Fibroblast of skin of right quadriceps (primary cell): ENCODE measurements around the gene LRRC17.

Source experiments
- DNase-seq: peaks from one replicate; pipeline ENCODE4 v3.0.0-alpha.2; 2013

Gene LRRC17

GRCh38 chr7:102912742-102913141 lies at the start of gene LRRC17:
LRRC17 (plus strand) TSS chr7:102913000; CDS start chr7:102933914, 20,914 bp downstream.
- peak; percentile 87 for DNase-seq

- DNase-seq: no peak
Measured at GRCh38 chr7:102864958-102865357, 47.8 kb upstream of the LRRC17 start.

GRCh38 chr7:102866535-102867215 lies 46.1 kb upstream of the LRRC17 start:
- DNase-seq: no peak

GRCh38 chr7:102869195-102869594 lies 43.6 kb upstream of the LRRC17 start:
- DNase-seq: no peak

GRCh38 chr7:102872460-102872859 lies 40.3 kb upstream of the LRRC17 start:
- DNase-seq: peak; percentile 96

GRCh38 chr7:102873470-102874165 lies 39.2 kb upstream of the LRRC17 start:
- DNase-seq: no peak

GRCh38 chr7:102874166-102874829 lies 38.5 kb upstream of the LRRC17 start:
- peak; percentile 87 for DNase-seq

GRCh38 chr7:102874966-102875365 lies 37.8 kb upstream of the LRRC17 start:
- DNase-seq: no peak

- DNase-seq: peak; percentile 99
Measured at GRCh38 chr7:102875700-102876295, 37.0 kb upstream of the LRRC17 start.

GRCh38 chr7:102883098-102883860 lies 29.5 kb upstream of the LRRC17 start:
- DNase-seq: peak; percentile 51

GRCh38 chr7:102888561-102889233 lies 24.1 kb upstream of the LRRC17 start:
- no peak for DNase-seq

GRCh38 chr7:102889851-102890250 lies 22.9 kb upstream of the LRRC17 start:
- DNase-seq: no peak

GRCh38 chr7:102890292-102890970 lies 22.4 kb upstream of the LRRC17 start:
- peak; percentile 88 for DNase-seq

GRCh38 chr7:102890971-102891692 lies 21.7 kb upstream of the LRRC17 start:
- DNase-seq: no peak

- peak; percentile 83 for DNase-seq
Measured at GRCh38 chr7:102891693-102892261, 21.0 kb upstream of the LRRC17 start.

- peak; percentile 27 for DNase-seq
Measured at GRCh38 chr7:102892631-102893278, 20.0 kb upstream of the LRRC17 start.

- no peak for DNase-seq
Measured at GRCh38 chr7:102895602-102896001, 17.2 kb upstream of the LRRC17 start.

GRCh38 chr7:102896585-102896984 lies 16.2 kb upstream of the LRRC17 start:
- no peak for DNase-seq

- no peak for DNase-seq
Measured at GRCh38 chr7:102897211-102897631, 15.6 kb upstream of the LRRC17 start.
